Diencephalon (tissue), 1 donor: ENCODE data around the gene MAPK8. TPM values are rescaled to one million over a fixed set of nuclear protein-coding genes. Genes with fewer than 3 reads are reported as not detected.

Experiments
- total RNA-seq: library from RNA; depleted of rRNA; stranded (reverse); fragments of >200 nt; gene quantifications from one replicate; pipeline ENCODE4 v1.2.3, GENCODE V29; 2014

Gene MAPK8
- 140 TPM for total RNA-seq

GRCh38 chr10:48306265-48306869 is at the start of gene MAPK8:
Gene MAPK8 (plus strand): TSS chr10:48306677. CDS start chr10:48401661, 94,984 bp downstream.

GRCh38 chr10:48274636-48275035 is 31.8 kb upstream of the MAPK8 start, which contains the start of gene FRMPD2:
Gene FRMPD2 (minus strand): TSS chr10:48274696. CDS start chr10:48274567, 129 bp downstream.

Other genes with a start within 250 kb of the MAPK8 start
- 18.7 TPM for gene FRMPD2, start 32.0 kb upstream of the MAPK8 start, total RNA-seq